ENCODE data around the gene GFRA1.

The GFRA1 gene

GRCh38 chr10:116158036-116158435, 115.0 kb downstream of the GFRA1 start:
- no peak for DNase-seq (ENCODE audit: low spot score)

DNA sequence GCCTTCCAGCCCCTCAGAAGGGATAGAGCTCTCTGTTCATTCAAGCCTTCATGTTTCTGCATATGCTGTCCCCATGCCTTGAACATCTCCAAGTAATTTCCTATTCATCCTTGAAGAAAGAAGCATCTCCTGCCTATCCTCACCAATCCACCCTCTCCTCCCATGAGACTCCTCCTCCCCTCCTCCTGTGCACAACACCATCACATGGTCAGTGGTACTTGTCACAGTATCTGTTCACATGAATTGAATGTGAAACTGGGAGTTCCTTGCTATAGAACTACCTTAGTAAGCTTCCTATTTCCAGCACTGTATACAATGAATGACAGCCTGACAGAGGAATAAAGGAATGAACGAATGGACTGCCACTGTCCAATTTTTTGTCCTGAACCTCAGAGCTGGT, 115.5 kb downstream of the GFRA1 start:
- no peak for DNase-seq (ENCODE audit: low spot score)

GRCh38 chr10:116156819-116157218, 116.2 kb downstream of the GFRA1 start:
- no peak for DNase-seq (ENCODE audit: low spot score)

DNA sequence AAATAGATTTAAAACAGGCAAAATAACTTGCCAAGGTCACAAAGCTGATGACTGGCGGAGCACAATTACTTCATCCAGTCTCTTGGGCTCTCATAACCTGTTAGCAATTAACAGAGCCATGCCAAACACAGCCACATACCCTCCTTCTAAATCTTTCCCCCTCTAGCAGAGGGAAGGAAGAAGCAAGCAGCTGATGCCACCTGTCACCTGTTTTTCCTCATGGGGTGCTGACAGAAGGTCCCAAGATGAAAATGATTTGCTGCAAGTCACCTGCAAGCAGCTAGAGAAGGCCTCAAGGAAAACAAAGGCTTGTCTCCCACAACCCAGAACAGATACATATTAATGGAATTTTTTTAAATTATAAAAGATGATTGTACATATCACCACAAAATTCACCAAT, 117.8 kb downstream of the GFRA1 start:
- DNase-seq (ENCODE audit: low spot score): no peak

DNA sequence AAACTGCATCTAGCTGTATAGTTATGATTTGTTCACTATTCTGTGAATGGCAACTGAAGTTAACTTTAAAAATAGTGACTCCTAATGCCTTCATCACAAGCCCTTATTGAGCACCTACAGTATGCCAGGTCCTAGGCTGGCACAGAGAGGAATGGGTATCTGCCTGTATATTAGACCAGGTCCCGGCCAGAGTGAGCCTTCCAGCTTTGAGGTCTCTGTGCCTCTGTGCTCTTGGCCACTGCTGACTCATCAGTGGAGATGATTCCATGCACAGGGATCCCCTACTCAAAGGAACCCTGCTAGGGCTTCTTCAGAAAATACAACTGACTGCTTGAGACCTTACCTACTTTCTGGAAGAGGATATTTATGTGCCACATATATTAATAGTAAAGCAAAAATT, 118.4 kb downstream of the GFRA1 start:
- DNase-seq (ENCODE audit: low spot score): no peak

DNA sequence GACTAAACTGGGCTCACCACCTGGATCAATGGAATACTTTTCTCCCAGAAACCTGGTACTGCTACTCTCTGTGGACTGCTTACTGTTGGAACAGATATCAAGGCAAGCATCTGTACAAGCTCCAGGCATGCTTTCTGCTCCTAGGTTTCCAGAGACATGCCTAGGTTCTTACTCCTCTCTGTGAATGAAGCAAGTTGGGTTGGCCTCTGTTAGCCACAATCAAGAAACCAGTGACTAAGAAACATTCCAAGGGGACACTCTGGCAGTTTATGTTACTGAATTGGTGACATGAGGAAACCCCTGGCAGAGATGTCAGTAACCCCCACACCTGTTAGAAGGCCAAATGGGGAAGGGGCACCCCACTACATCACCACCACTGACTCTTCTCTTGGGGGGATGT, 121.9 kb downstream of the GFRA1 start:
- no peak for DNase-seq (ENCODE audit: low spot score)

DNA sequence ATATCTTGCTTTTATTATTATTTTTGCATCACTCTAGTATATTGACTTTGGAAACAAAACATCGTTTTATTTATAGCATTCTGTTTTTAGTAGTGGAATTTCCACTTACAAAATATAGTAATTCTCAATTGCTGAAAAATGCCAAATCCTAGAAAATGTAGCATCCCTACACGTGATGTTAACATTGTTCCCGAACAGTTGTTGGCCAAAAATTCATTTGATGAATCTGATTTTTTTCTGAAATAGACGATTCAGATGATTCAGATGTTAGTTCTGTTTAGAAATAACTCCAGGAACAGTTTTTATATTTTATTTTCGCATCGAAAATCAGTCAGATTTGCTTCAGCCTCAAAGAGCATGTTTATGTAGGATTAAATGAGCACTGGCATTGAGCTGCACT, 122.4 kb downstream of the GFRA1 start:
- DNase-seq (ENCODE audit: low spot score): no peak

GRCh38 chr10:116147147-116147905, 125.7 kb downstream of the GFRA1 start:
- no peak for DNase-seq (ENCODE audit: low spot score)

DNA sequence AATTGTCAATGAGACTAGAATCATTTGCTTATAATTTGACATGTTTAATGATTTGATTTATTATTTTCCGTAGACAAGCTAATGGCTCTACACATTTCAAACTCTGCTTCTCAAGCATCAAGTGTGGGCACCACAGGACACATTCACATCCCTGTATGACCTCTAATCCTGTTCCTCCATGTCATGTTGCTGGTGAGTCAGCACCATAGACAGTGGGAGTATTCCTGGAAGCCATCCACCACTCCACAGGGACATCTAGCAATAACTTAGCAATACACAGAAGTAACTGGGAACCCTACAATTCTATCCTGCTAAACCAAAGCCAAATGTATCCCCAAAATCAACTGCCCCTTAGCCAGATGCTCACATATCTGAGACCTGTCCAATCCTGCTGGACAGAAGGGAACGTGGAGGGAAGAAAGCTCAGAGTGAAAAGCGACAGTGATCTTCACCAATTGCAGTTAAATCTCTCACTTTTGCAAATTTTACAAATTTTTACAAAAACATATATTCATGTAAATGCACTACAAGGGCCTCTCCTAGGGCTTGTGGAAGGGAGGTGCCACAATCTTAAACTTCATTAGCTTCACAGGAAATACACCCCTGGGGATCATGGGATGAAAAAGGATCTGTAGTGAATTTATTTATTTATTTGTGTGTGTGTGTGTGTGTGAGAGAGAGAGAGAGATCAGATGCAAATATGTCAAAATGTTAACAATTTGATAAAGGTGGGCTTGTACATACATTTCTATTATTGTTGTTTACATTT, 126.5 kb downstream of the GFRA1 start:
- no peak for DNase-seq (ENCODE audit: low spot score)

GRCh38 chr10:116143673-116144222, 129.3 kb downstream of the GFRA1 start:
- no peak for DNase-seq (ENCODE audit: low spot score)

DNA sequence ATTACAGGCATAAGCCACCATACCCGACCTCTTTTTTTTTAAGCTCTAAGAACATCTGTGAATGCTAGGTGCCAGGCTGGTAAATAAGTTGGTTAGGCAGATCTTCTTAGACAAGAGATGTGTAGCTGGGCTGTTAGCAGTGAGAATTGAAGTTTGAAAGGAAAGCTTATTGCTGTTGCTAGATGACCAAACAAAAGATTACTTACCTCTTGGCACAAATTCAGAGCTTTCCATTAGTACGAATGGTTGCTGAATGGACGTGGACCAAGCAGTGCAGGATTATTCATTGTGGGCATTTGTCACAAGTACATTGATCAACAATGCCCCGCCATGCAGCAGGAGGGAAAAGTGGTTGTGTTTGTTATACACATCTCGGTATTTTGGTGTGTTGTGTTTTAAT, 131.2 kb downstream of the GFRA1 start:
- DNase-seq (ENCODE audit: low spot score): no peak

- no peak for DNase-seq (ENCODE audit: low spot score)
These were observed 131.8 kb downstream of the GFRA1 start for GRCh38 chr10:116141246-116141645.

DNA sequence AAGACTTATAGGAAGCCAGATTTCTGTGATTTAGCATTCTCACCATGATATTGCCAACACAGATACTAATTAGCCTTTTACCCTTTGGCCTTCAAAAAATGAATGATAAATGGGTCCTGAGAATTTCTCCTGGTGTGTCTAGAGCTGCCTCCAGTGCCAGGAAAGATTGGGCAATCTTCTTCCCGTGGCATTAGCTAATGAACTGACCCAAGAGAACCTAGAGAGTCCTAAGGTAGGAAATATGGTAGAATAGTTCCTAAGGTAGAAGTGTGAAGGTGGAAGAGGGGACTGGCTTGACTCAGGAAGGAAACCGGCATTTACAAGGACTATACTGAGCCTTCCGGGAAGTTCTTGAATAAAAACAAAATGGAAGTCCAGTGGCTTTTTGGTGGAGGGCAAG, 133.1 kb downstream of the GFRA1 start:
- no peak for DNase-seq (ENCODE audit: low spot score)

- peak; percentile 5 for DNase-seq (ENCODE audit: low spot score)
These were observed 134.1 kb downstream of the GFRA1 start for GRCh38 chr10:116138897-116139296.

DNA sequence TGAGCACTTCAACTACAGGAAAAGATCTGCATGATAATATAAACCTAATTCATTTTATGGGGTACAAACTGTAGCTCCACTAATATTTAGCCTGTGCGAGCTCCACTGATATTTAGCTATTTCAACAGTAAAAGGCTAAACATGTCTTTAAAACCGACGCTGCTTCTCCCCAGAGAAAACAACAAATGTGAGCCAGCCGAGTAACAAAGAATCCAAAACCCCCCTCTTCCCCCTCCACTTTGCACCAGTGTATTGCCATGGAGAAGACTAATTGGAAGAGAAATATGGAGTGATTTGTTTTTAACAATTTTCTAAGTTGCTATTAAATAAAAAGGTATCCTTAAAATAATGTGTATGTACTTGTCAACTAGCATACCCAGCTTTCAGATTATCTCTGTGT, 136.7 kb downstream of the GFRA1 start:
- DNase-seq (ENCODE audit: low spot score): no peak

DNA sequence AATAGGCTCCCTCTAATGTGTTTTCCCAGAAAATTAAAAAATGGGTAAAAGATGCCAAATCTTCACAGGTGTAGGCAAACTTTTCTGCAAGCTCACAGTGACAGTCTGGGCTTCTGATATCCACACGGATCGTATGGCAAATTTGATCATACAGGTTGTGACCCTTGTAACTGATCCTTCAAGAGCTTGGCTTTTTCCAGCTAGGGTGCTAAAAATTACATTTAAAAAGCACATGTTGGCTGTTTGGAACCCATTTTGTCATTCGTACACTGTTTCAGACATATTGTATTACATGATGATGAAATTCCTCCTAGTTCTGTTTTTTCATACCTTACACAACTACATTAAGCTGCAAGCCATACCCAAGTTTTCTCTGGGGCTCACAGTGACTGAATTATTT, 138.7 kb downstream of the GFRA1 start:
- DNase-seq (ENCODE audit: low spot score): no peak

DNA sequence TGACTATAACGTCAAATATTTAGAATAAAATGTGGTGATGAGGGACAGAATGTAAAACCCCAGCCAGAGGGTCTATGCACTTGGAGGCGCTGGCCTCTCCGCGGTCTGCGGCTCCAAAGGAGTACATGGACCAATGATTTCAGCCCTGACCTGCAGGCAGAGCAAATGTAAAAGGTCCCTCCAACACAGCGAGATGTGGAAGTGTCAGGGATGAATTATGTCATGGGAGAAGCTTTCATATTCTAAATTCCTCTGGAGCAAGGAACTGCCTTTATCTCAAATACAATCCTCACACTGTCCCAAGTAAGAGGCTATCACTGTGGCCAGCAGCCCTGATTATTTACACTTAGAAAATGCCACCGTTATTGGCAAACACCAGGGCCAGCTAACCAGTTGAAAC, 139.4 kb downstream of the GFRA1 start:
- DNase-seq (ENCODE audit: low spot score): no peak

- DNase-seq (ENCODE audit: low spot score): no peak
These were observed 140.1 kb downstream of the GFRA1 start for GRCh38 chr10:116132780-116133399.

GRCh38 chr10:116130006-116130405, 143.0 kb downstream of the GFRA1 start:
- DNase-seq (ENCODE audit: low spot score): no peak

- DNase-seq (ENCODE audit: low spot score): peak; percentile 2
These were observed 145.9 kb downstream of the GFRA1 start for GRCh38 chr10:116126954-116127695.

- no peak for DNase-seq (ENCODE audit: low spot score)
These were observed 146.8 kb downstream of the GFRA1 start for GRCh38 chr10:116126239-116126638.

GRCh38 chr10:116125180-116125579, 147.8 kb downstream of the GFRA1 start:
- no peak for DNase-seq (ENCODE audit: low spot score)

All from SW480 (cell line).